Measurements from ENCODE around the gene CDH3.
"Not testable (repeated sequence)": the region's sequence is repeated elsewhere in the genome, so short reads cannot be mapped to it uniquely, and the experiment has no call there.

Gene CDH3

GRCh38 chr16:68704232-68704867 is 59.2 kb downstream of the CDH3 start:
- DNase-seq (ENCODE audit: low read depth), result peak; percentile 80

GRCh38 chr16:68707340-68708152 is 62.4 kb downstream of the CDH3 start:
- DNase-seq (ENCODE audit: low read depth), result peak; percentile 67

GRCh38 chr16:68710211-68710610 is 65.1 kb downstream of the CDH3 start:
- DNase-seq (ENCODE audit: low read depth), result no peak

GRCh38 chr16:68711421-68712139 is 66.5 kb downstream of the CDH3 start:
- DNase-seq (ENCODE audit: low read depth), result no peak

GRCh38 chr16:68713361-68713760 is 68.3 kb downstream of the CDH3 start:
- DNase-seq (ENCODE audit: low read depth), result no peak

GRCh38 chr16:68715471-68715870 is 70.4 kb downstream of the CDH3 start:
- DNase-seq (ENCODE audit: low read depth), result no peak

DNA sequence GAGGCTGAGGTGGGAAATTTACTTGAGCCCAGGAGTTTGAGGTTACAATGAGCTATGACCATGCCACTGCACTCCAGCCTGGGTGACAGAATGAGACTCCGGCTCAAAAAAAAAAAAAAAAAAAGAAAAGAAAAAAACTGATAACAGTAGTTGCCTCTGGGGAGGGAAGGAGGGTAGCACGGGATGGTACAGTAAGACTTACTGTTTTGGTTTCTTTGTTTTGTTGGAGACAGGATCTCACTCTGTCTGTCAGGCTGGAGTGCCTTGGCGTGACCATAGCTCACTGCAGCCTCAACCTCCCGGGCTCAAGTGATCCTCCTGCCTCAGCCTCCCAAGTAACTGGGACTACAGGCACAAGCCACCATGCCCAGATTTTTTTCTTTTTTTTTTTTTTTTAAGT is 71.4 kb downstream of the CDH3 start:
- DNase-seq (ENCODE audit: low read depth), result not testable (repeated sequence)

DNA sequence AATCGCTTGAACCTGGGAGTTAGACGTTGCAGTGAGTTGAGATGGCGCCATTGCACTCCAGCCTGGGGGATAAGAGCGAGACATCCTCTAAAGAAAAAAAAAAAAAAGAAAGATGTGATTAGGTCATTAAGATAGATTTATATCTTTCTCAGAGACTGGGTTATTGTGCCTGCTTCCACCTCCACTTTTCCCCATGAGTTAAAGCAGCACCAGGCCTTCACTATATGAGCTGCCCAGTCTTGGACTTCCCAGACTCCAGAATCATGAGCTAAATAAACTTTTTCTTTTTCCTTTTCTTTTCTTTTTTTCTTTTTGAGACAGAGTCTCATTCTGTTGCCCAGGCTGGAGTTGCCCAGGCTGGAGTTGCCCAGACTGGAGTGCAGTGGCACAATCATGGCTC is 72.6 kb downstream of the CDH3 start:
- DNase-seq (ENCODE audit: low read depth), result no peak

- no peak for DNase-seq (ENCODE audit: low read depth)
Observed at GRCh38 chr16:68718590-68718989, 73.5 kb downstream of the CDH3 start.

DNA sequence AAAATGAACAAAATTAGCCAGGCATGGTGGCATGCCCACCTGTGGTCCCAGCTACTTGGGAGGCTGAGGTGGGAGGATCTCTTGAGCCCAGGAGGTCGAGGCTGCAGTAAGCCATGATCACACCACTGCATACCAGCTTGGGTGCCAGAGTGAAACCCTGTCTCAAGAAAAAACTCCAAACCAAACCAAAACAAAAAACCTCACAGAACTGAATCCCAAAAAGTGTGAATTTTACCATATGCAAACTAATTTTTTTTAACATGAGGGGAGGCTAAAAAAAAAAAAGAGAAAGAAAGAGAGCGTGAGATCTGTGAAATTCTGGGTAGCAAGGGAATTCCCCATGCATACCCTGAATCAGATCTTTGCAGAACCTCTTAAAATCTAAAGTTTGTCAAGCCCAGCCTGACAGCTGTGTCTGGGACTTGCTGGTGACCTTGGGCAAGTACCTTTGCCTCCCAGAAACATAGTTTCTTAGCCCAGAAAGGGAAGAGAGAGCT is 74.9 kb downstream of the CDH3 start:
- no peak for DNase-seq (ENCODE audit: low read depth)

DNA sequence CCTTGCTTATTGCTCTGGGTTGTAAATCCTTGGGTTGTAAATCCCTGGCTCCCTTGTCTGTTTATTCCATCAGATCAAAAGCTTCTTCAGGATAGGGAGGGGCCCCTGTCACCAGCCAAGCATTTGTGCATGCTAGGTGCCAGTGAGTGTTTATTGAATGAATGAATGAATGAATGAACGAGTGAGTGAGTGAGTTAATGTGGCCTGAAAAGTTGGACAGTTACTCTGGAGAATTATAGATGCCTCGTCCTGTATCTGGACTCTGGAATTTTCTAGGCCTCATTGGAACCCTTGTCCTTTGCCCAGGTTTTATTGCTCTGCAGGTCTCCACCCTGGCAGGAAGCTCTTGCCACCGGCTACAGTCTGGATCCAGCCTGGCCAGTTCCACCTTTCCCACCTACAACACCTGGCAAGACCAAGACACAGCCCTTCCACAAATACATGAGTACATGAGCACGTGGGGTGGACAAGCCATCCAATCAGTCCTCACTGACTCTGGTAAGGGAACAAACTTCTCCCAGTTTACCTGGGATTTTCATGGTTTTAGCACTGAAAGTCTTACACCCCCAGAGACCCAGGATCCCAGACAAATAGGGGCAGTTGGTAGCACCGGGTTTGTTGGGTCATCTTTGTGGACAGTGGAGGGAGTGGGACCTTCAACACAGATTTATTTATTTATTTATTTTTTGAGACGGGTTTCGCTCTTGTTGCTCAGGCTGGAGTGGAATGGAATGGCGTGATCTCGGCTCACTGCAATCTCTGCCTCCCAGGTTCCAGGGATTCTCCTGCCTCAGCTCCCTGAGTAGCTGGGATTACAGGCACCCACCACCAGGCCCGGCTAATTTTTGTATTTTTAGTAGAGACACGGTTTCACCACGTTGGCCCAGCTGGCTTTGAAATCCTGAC is 77.3 kb downstream of the CDH3 start:
- DNase-seq (ENCODE audit: low read depth), result no peak

GRCh38 chr16:68724797-68725196 is 79.7 kb downstream of the CDH3 start:
- DNase-seq (ENCODE audit: low read depth), result no peak

GRCh38 chr16:68728523-68728922 is 83.4 kb downstream of the CDH3 start:
- no peak for DNase-seq (ENCODE audit: low read depth)

- no peak for DNase-seq (ENCODE audit: low read depth)
Observed at GRCh38 chr16:68731637-68732036, 86.5 kb downstream of the CDH3 start.

DNA sequence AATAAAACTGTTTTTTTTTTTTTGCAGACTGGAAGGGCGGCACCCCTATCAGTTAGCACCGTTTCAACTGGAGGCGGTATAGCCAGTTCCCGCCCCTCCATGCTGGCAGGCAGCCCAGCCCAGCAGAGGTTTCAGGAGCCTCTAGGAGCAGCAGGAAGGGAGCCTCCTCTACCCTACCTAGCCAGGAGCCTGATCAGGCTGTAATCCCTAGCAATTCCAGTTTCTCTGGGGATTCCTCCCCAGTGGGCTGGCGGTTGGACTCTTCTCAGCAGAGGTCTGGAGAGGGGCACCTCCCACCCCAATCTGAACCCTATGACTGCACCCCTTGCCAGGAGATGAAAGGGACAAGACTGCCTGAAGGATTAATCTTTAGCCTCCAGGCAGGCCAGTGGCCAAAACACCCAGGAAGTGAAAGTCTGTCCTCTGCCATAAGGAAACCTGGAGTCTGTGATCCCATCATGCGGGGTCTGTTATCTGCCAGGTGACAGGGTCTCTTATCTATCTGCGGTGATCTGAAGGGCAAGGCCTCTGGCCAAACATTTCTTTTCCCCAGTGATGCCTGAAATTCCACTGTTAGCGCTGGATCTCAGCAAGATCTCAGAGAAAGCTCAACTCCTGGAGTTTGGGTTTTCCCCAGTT is 87.1 kb downstream of the CDH3 start:
- DNase-seq (ENCODE audit: low read depth), result peak; percentile 34

- DNase-seq (ENCODE audit: low read depth), result no peak
Observed at GRCh38 chr16:68732741-68733399, 87.8 kb downstream of the CDH3 start.

DNA sequence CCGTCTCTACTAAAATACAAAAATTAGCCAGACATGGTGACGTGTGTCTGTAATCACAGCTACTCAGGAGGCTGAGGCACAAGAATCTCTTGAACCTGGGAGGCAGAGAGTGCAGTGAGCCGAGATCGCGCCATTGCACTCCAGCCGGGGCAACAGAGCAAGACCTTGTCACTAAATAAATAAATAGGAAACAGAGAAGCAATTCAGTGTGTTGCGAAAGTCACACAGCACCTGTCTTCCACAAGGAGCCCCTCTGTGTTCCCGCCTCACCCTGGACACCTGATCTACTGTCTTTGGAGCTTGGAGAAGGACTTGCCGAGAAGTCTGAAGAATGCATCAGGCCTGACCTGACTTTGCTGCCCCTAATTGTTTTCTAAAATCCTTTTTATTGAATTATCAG is 88.5 kb downstream of the CDH3 start:
- no peak for DNase-seq (ENCODE audit: low read depth)

DNA sequence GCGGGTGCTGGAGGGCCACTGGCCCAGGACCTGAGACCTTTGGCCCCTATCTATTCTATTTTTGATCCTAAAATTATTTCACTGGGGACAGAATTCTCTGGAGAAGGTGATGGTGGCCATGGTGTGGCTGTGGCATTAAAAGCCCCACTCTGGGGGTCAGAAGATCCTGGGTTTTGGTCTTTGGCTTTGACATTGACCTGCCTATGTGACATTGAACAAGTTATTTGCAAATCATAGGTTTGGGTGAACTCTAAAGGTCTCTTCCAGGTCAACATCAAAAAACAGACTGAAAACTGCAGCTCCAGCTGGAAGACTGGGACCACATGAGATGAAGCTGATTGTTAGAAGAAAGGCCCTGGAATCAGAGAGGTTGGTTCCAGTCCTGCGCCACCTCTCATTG is 89.7 kb downstream of the CDH3 start:
- DNase-seq (ENCODE audit: low read depth), result no peak

GRCh38 chr16:68736561-68736960 is 91.5 kb downstream of the CDH3 start:
- DNase-seq (ENCODE audit: low read depth), result no peak

DNA sequence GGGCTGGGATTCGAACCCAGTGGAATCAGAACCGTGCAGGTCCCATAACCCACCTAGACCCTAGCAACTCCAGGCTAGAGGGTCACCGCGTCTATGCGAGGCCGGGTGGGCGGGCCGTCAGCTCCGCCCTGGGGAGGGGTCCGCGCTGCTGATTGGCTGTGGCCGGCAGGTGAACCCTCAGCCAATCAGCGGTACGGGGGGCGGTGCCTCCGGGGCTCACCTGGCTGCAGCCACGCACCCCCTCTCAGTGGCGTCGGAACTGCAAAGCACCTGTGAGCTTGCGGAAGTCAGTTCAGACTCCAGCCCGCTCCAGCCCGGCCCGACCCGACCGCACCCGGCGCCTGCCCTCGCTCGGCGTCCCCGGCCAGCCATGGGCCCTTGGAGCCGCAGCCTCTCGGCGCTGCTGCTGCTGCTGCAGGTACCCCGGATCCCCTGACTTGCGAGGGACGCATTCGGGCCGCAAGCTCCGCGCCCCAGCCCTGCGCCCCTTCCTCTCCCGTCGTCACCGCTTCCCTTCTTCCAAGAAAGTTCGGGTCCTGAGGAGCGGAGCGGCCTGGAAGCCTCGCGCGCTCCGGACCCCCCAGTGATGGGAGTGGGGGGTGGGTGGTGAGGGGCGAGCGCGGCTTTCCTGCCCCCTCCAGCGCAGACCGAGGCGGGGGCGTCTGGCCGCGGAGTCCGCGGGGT is 92.1 kb downstream of the CDH3 start, which contains the start of gene CDH1:
Gene CDH1, plus strand, starts transcription at position 247 of the 684 bp plus-strand sequence. Its CDS starts 124 bp downstream, at position 371.
- DNase-seq (ENCODE audit: low read depth), result no peak
